GM12865 (cell line): Measurements from ENCODE around the gene WNT9A.

Experiments used
- DNase-seq: peaks from one replicate; pipeline ENCODE4 v3.0.0; 2010; ENCODE audit warnings: low read depth
- H3K4me3 ChIP-seq: 2 replicates; pipeline ENCODE4 v1.5.1; 2011; ENCODE audit warnings: mild to moderate bottlenecking, low read depth, low read length, control low read depth
- TF ChIP-seq, protein P1 (sequence below): IDR thresholded peaks from 2 replicates; pipeline ENCODE4 v1.5.1; 2011; ENCODE audit warnings: low read length, control low read depth, low read depth, inconsistent platforms; ENCODE audit not compliant: insufficient read depth; ENCODE audit errors: missing control alignments

WNT9A gene

DNA sequence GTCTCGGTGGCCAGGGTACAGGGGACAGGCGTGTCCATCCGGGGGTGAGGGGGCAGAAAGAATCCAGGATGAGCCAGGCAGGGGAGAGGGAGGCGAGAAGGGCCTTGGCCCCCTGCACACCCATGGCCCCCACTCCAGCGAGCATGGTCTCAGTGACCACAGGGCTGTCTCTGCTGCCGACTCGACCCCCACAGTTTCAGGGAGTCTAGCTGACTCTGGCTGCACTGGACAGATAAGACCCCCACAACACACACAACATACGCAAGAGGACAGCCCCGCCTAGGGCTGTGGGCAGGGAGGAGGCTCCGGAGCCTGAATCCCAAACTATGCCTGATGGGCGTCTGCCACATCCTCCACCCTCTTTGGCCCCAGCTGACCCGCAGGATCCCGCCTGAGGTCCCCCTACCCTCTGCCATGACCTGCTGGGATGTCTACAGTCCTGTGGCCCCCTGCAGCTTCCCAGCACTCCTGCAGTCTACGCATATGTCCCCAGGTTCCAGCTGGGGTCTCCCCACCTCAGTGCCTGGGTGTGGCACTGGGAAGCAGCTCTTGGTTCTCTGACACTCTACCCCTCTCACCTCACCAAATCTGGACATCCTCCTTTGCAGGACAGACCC is 22.0 kb downstream of the WNT9A start:
- TF ChIP-seq, protein P1, sequence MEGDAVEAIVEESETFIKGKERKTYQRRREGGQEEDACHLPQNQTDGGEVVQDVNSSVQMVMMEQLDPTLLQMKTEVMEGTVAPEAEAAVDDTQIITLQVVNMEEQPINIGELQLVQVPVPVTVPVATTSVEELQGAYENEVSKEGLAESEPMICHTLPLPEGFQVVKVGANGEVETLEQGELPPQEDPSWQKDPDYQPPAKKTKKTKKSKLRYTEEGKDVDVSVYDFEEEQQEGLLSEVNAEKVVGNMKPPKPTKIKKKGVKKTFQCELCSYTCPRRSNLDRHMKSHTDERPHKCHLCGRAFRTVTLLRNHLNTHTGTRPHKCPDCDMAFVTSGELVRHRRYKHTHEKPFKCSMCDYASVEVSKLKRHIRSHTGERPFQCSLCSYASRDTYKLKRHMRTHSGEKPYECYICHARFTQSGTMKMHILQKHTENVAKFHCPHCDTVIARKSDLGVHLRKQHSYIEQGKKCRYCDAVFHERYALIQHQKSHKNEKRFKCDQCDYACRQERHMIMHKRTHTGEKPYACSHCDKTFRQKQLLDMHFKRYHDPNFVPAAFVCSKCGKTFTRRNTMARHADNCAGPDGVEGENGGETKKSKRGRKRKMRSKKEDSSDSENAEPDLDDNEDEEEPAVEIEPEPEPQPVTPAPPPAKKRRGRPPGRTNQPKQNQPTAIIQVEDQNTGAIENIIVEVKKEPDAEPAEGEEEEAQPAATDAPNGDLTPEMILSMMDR, result no peak
- H3K4me3 ChIP-seq, result no peak overlapping the region
- DNase-seq, result no peak

DNA sequence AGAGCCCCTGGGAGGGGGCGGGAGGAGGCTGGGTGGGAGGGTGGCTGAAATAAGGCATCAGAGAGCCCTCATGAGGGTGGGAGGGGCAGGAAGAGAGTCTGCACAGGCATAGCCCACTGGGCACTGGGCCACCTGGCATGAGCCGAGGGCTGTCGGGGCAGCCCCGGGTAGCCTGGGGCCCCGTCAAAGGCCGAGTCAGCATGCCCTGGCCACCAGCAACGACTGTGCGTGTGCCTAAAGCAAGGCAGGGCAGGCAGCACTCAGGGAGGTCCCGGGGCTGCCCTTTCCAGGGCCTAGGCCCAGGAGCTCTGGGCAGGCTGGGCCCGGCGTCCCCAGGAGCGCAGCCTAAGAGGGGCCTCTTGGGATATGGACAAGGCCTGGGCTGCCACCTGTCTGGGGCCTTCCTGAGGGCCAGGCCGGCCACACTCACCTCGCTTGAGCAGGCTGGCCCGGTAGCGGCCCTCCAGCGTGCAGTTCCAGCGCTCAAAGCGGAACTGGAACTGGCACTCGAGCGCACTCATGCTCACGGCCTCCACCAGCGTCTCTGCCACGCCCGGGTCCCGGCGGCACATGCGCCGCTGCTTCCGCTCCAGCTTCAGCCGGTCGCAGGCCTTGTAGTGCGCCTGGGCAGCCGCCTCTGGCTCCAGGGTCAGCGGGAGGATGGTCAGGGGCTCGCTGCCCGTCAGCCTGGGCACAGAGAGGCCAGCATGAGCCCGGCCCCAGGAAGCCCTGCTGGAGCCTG is 22.7 kb downstream of the WNT9A start:
- no peak overlapping the region for H3K4me3 ChIP-seq

DNA sequence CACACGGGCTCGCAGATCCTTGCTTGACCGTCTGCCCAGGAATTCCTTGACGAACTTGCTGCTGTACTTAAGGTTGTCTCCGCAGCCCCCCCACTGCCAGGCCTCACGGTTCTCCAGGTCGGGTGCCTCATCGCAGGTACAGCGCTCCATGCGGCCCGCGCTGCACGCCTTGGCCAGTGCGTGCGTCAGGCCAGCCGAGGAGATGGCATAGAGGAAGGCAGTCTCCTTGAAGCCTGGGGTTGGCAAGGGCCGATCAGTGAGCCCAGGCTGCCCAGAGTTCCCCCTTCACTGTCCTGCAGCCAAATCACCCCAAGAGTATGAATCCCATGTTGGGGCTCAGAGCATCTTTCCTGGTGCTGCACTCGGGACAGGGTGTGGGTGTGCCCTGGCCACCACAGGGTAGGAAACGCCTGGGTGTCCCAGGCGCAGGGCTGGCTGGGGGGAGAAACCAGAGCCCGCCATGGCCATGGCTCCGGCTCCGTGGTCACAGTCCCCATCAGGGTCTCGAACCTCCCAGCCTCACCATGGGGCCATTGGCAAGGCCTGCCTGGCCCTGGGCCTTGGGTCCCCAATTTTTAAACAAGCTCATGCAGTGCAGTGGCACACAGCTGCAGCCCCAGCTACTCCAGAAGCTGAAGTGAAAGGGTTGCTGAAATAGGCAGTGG is 23.4 kb downstream of the WNT9A start:
- DNase-seq, result no peak
- TF ChIP-seq, protein P1, result no peak
- no peak overlapping the region for H3K4me3 ChIP-seq

More for the DNA sequence above, 22.7 kb downstream of the WNT9A start:
- DNase-seq, result no peak
- TF ChIP-seq, protein P1, result no peak

DNA sequence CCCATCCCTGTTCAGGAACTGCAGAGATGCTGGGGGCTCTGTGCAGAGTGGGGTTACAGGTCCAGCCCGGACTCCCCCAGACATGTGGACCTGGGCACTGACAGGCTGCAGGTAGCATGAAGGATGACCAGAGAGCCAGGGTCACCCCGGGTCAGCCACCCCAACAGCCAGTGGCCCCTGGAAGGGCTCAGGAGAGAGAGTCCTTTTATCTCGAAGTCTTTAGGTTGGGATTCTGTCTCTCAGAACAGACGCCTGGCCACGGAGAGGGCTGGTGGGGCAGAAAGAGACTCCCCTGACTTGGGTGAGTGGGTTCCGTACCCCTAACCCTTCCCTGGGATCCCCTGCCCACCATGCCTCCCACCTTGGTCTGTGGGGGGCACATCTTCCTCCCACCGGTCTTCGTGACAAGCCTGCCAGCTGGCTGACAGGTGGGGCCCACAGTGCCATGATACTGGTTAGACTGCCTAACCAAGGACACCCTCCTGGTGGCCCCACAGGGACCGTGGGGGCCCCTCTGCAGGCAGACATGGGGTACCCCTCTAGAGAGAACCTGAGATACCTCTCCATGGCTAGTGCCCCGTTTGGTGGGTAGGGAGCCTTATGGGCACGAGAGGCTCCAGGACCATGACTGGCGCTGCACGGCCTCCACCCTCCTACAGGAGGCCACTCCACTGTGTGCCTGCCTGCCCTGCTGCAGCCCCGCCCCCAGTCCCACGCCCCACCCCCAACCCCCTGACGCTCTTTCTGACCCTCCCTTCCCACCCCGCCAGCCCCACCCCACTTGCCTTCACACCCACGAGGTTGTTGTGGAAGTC is 24.2 kb downstream of the WNT9A start:
- TF ChIP-seq, protein P1, result no peak
- no peak overlapping the region for H3K4me3 ChIP-seq
- no peak for DNase-seq

DNA sequence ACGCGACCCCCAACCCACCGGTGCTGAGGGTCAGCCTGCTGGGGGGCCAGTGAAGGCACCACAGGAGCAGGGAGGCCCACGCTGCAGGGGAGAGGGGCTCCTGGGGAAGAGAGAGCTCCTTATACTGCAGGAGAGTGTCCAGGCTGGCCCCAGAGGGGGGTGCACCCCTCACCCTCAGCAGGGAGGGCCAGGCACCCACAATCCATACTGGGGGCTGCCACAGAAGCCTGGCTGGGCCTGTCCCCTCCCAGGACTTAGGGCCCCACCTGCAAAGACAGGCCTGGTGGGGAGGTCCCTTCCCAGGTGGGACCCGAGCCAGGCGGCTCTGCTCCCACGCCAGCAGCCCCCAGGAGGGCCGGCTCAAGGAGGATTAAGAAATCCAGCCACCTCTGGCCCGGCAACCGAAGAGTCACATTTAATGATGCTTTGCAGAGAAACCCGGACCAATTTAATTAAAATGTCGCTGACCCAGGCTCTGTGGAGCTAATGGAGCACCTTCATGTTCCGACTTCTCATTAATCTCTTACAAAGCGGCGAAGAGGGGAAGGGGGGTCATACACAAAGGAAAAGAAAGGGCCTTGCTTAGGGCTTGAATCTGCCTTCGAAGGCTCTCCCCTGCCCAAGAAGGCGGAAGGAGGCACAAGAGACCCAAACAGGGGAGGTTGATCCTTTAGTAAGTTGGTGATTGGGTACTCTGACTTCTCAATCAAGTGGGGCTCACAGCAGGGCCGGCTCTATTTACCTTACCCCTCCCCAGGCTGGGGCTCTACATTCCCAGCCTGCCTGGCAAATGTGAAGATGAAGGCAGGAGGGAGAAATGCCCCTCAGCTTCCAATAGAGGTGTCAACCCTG is 25.0 kb downstream of the WNT9A start:
- TF ChIP-seq, protein P1, result no peak
- no peak for DNase-seq
- no peak overlapping the region for H3K4me3 ChIP-seq
